Cardiac muscle cell (in vitro differentiated cells and primary cell): Measurements from ENCODE around the gene OTOF. TPM values are rescaled to one million over a fixed set of nuclear protein-coding genes. Genes with fewer than 3 reads are reported as not detected.

ENCODE experiments used
- DNase-seq, 2 donors: peaks; one replicate each; pipeline versions ENCODE4 v3.0.0 to v3.0.0-alpha.2; 2010 to 2017; ENCODE audit warnings: low read depth in 1 of 2, low spot score in 1 of 2
- H3K27ac ChIP-seq: fragments of 200-600 bp; sonication (generic); 2 replicates; pipeline ENCODE4 v1.5.1; 2016
- H3K27me3 ChIP-seq: fragments of 200-600 bp; sonication (generic); 2 replicates; pipeline ENCODE4 v1.6.0; 2016; ENCODE audit warnings: control low read depth
- H3K36me3 ChIP-seq: fragments of 200-600 bp; sonication (generic); 2 replicates; pipeline ENCODE4 v1.5.1; 2016; ENCODE audit warnings: control low read depth
- H3K4me1 ChIP-seq: fragments of 200-600 bp; sonication (generic); 2 replicates; pipeline ENCODE4 v1.8.1; 2017; ENCODE audit warnings: low read depth, mild to moderate bottlenecking, mixed run types
- H3K4me3 ChIP-seq: fragments of 200-600 bp; sonication (generic); 2 replicates; pipeline ENCODE4 v1.5.1; 2016; ENCODE audit warnings: mild to moderate bottlenecking
- H3K9me3 ChIP-seq: fragments of 200-600 bp; sonication (generic); 2 replicates; pipeline ENCODE4 v1.5.1; 2017; ENCODE audit warnings: low read depth, mild to moderate bottlenecking, control low read depth
- CTCF ChIP-seq: IDR thresholded peaks from 2 replicates; pipeline ENCODE4 v1.5.1; 2012; ENCODE audit warnings: low read depth, mild to moderate bottlenecking, low read length
- polyA plus RNA-seq: library from polyadenylated mRNA; unstranded; fragments of >200 nt; fragmentation: Nextera tagmentation; extraction: Ambion mirVana; gene quantifications from 2 replicates; pipeline ENCODE4 v1.2.1, GENCODE V29; 2016
- total RNA-seq: library from RNA; depleted of rRNA; stranded (reverse); fragments of >200 nt; gene quantifications from 2 replicates; pipeline ENCODE4 v1.2.3, GENCODE V29; 2016

The OTOF gene
- total and polyA plus RNA-seq, 2 experiments from 2014 or later = not detected

DNA sequence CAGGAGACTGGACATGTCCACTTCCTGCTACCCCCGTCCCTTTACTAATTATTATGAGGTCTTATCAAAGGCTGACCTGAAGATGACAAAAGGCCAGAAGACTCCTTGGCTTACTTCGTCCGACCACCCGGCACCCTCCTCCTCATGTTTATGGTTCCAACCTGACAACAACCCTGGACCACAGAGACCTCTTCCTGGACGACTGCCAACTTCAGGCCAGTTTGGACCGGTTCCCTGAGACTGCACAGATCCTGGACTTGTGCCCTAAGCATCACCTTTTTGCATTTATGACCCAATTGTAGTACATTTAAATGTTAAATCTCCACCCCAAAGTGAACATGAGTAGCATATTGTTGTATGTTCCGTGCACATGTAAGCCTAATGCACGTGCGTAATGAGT lies 70.4 kb downstream of the OTOF start:
- no peaks in the 10 kb centered on the region for H3K27me3 ChIP-seq
- H3K27ac ChIP-seq = no peak overlapping the region
- DNase-seq = no peak
- H3K36me3 ChIP-seq = no peaks in the 10 kb centered on the region
- H3K9me3 ChIP-seq = no peaks in the 10 kb centered on the region
- no peak overlapping the region for H3K4me3 ChIP-seq
- no peaks in the 10 kb centered on the region for H3K4me1 ChIP-seq
- no peak for TF ChIP-seq CTCF

Other genes starting within 250 kb of the OTOF start
- gene HADHA, start 233.5 kb downstream of the OTOF start, total RNA-seq = 149 and 154 TPM in 2 replicates
- gene HADHA, start 233.5 kb downstream of the OTOF start, polyA plus RNA-seq = 197 and 223 TPM in 2 replicates
- gene HADHB, start 233.2 kb downstream of the OTOF start, total RNA-seq = 108 and 118 TPM in 2 replicates
- 189 and 229 TPM in 2 replicates for gene HADHB, start 233.2 kb downstream of the OTOF start, polyA plus RNA-seq
- 9.3 and 13.7 TPM in 2 replicates for gene SELENOI, start 132.0 kb downstream of the OTOF start, total RNA-seq
- 8.1 and 10.4 TPM in 2 replicates for gene SELENOI, start 132.0 kb downstream of the OTOF start, polyA plus RNA-seq
- 0.11 and 0.12 TPM in 2 replicates for gene ADGRF3, start 131.3 kb downstream of the OTOF start, total RNA-seq
- gene ADGRF3, start 131.3 kb downstream of the OTOF start, polyA plus RNA-seq = 0.33 and 0.56 TPM in 2 replicates
- gene DRC1, start 76.2 kb downstream of the OTOF start, total RNA-seq = not detected in 2 replicates
- not detected in 2 replicates for gene DRC1, start 76.2 kb downstream of the OTOF start, polyA plus RNA-seq
- gene CIB4, start 163.2 kb upstream of the OTOF start, total RNA-seq = 0.49 TPM in 1 of 2 replicates, not detected in the other
- gene CIB4, start 163.2 kb upstream of the OTOF start, polyA plus RNA-seq = not detected in 2 replicates
- 2.9 and 6.2 TPM in 2 replicates for gene KCNK3, start 214.6 kb upstream of the OTOF start, total RNA-seq
- gene KCNK3, start 214.6 kb upstream of the OTOF start, polyA plus RNA-seq = 3.1 and 3.5 TPM in 2 replicates